ENCODE data around the gene ZNF484.
"Not testable (repeated sequence)": the region's sequence is repeated elsewhere in the genome, so short reads cannot be mapped to it uniquely, and the experiment has no call there.

Gene ZNF484

DNA sequence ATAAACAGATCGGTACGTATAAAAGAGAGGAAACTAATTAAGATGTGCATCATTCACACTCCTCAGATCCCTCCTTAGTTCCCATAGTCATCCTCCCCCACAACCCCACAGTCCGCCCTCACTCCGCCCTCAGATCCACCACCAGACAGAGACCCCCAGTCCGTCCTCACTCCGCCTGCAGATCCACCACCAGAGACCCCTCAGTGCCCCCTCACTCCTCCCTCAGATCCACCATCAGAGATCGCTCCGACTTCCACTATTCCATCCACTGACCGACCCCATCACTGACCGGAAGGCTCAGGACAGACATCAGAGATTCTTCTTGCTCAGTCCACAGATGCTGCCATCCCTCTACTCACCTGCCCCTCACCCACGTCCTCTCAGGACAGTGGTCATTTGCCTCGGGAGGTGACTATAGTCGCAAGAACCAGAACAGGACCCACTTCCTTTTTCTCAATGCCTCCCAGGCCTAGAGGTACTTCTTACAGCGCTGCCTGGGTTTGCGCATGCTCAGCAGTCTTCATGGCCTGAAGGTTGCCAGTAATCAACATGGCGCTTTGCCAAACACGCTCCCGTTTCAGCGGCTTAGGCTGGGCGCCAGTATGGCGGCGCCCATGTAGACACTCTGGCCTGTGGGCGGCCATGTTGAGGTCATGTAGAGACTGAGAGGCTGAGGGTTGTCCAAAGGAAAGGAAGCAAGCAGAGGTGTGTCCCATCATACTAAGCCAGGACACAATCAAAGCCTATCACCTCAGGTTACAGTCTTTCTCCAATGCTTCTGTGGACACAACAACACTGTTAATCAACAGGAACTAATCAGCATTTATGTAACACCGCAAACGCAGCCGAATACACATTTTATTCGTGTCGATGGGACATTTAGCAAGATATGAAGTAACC lies at the start of gene ZNF484:
Gene ZNF484 (minus strand): TSS at position 508 of the 900 bp plus-strand sequence. CDS start 3,009 bp downstream, outside the sequence.
- DNase-seq = peak; percentile 95

- DNase-seq = no peak
Measured at GRCh38 chr9:92920437-92920836, 42.6 kb upstream of the ZNF484 start.

DNA sequence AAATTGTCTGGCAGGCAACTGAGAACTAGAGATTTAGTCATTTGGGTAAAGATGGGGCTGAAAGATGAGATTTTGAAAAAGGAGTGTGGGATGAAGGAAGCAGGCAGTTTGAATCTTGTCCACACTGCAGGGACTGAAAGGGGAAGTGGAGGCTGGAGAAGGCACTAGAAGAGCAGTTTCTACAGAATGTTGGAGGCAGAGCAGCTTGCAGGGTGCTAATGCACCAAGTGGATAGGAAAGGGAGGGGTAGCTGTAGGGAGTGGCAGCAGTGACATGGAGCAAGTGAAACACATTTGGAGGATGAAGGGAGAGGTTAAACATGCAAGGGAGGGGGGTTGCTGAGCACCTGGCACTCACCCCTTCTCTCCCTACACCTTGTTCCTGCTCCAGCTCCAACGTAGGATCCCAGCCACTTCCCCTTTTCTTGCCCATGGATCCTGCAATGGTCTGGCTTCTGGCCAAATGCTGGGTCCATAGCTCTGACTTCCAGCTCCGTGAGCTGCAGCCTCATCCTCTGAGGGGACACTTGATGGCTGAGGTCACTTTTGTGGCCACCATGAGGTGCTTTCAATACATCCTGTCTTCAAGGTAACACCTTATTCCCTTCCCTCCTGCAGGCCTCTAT lies 39.5 kb upstream of the ZNF484 start:
- no peak for DNase-seq

GRCh38 chr9:92911511-92912475 lies 34.0 kb upstream of the ZNF484 start:
- DNase-seq = no peak

DNA sequence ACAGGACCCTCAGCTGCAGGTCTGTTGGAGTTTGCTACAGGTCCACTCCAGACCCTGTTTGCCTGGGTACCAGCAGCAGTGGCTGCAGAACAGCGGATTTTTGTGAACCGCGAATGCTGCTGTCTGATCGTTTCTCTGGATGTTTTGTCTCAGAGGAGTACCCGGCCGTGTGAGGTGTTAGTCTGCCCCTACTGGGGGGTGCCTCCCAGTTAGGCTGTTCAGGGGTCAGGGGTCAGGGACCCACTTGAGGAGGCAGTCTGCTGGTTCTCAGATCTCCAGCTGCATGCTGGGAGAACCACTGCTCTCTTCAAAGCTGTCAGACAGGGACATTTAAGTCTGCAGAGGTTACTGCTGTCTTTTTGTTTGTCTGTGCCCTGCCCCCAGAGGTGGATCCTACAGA lies 27.3 kb upstream of the ZNF484 start:
- DNase-seq = not testable (repeated sequence)

DNA sequence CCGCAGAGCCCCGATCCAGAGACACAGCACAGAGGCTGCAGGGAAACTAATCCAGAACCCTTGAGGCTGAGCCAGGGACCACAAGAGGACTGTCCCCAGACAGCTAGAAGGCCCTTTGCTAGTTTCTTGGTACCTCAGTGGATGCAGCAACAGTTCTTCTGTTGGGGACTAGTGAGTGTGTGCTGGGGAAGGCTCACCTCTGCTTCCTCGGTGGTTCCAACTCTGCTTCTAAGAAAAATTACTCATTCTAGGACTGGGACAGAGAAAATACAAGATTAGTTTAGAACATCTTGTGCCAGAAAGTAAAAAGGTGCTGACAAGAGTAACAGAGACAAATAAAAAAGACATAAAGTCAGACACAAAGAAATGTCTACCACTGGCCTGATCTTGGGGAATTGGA lies 19.5 kb upstream of the ZNF484 start:
- no peak for DNase-seq

DNA sequence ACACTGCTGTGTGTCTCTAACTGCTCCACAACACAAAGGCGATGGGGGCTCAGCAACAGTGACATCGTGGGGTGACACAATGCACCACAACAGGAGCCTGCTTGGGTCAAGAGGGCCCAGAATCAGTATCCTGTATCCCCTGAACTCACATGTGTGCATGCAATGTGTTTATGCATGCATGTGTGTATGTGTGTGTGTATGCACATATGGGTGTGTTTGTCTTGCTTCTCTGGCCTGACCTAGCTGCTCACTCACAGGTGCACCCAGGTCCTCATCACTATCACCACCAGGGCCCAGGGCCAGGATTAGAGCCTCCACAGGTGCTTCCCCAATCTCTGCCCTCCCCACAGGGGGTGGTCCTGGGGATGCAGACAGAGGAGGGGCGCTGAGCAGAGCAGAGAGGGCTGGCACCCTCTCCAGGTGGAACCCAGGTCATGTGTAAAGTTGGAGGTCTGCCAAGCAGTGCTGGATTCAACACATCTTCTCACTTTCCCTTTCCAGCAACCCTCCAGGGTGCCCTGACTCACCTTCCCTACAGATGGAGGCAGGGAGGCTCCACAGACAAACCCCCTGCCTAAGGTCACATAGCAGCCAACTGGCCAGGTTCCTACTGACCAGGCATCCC lies 18.1 kb upstream of the ZNF484 start:
- DNase-seq = no peak

- DNase-seq = no peak
Measured at GRCh38 chr9:92894711-92895362, 17.0 kb upstream of the ZNF484 start.

GRCh38 chr9:92893916-92894610 lies 16.2 kb upstream of the ZNF484 start:
- not testable (repeated sequence) for DNase-seq

DNA sequence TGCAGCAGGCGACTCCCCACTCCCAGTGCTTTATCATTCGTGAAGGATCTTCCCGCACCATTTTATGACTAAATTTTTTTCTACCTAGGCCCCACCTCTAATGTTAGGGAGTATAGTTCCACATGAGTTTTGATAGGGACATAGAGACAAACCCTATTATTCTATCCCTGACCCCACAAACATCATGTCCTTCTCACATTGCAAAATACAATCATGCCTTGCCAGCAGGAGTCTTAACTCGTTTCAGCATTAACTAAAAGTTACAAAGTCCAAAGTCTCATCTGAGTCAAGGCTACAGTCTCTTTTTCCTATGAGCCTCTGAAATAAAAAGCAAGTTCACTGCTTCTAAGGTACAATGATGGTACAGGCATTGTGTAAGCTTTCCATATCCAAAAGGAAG lies 14.4 kb upstream of the ZNF484 start:
- not testable (repeated sequence) for DNase-seq

- DNase-seq = no peak
Measured at GRCh38 chr9:92890761-92891160, 12.9 kb upstream of the ZNF484 start.

DNA sequence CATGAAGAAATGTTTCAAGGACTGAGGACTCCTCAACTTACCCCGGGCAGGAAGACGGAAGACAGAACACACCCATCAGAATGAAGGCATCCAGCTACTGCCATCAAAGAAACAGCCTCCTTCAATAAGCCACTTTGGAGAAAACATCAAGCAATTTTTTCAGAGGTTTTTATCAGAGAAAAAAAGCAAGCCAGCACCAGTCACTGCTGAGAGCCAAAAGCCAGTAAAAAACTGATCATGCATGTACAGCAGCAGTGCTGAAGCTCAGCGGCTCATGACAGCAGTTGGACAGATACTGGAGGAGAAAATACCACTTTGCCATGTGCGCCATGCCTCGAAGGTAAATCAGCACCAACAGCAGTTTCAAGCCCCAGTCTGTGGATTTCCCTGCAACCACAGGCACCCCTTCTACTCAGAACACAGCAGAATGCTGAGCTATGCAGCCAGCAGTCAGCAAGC lies 10.1 kb upstream of the ZNF484 start:
- DNase-seq = no peak

GRCh38 chr9:92886846-92887610 lies 9.2 kb upstream of the ZNF484 start:
- peak; percentile 51 for DNase-seq

- not testable (repeated sequence) for DNase-seq
Measured at GRCh38 chr9:92883666-92884405, 6.0 kb upstream of the ZNF484 start.

GRCh38 chr9:92882276-92882675 lies 4.4 kb upstream of the ZNF484 start:
- no peak for DNase-seq

DNA sequence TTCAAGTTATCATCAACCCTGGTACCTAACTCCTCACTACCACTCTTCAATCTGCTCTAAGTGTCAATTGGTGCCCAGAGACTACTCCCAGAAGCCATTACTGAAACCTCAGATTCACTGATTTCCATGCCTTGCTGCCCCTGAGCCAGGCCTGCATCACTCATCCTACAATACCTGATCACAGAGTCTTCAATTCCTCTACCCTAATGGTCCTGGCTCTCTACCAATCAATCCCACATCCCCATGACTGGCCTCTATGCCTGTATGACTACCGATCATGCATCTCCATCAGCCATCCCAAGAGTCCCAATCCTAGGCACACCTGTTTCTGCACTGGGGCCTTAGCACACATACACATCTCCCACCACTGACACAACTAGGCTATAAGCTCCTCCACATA lies 2.5 kb downstream of the ZNF484 start:
- no peak for DNase-seq

DNA sequence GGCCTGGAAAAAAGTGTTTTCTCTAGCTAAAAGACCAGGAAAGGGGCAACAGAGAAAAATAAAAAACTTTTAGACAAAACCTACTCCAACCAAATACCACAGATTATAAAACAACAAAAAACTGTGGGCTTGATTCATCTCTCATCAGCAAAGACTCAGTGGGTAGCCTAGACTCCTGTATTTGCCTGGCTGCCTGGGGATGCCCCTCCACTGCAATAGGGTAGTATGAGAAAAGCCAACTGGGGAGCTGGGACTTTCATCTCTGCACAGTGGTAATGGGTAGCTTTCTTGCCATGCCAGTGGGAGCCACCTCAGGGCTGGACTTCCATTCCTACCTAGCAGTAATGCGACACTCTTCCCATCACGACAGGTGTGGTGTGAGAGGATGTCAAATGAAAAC lies 7.5 kb downstream of the ZNF484 start:
- DNase-seq = no peak

- not testable (repeated sequence) for DNase-seq
Measured at GRCh38 chr9:92866600-92866999, 11.2 kb downstream of the ZNF484 start.

DNA sequence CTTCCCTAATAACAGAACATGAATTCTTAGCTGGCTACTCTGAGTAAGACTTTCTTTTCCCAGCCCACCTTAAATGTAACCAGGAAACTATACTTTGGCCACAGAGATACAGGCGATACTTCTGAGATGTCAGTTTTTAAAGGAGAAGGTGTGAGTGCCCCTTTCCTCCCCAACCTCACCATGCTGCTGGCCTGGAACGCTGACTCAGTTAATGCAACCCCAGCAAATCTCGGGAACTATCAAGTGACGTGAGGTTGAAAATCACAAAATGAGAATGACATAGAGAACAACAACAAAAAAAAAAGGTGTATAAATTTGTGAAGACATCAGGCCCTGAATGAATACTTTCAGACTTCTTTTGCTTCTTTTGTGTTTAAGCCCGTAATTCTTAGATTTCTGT lies 13.7 kb downstream of the ZNF484 start:
- no peak for DNase-seq

- no peak for DNase-seq
Measured at GRCh38 chr9:92860867-92861266, 17.0 kb downstream of the ZNF484 start.
